GM21360 (cell line): ENCODE data around the gene ABHD13.
"Not testable (repeated sequence)": the region's sequence is repeated elsewhere in the genome, so short reads cannot be mapped to it uniquely, and the experiment has no call there.

Experiments
- ATAC-seq: cut with Tn5 transposase; IDR thresholded peaks from one replicate; pipeline ENCODE4 v1.9.1; 2021; ENCODE audit warnings: mild to moderate bottlenecking, moderate library complexity; ENCODE audit not compliant: unreplicated experiment

Gene ABHD13

GRCh38 chr13:108218044-108218974, at the start of gene ABHD13:
Gene ABHD13, plus strand, starts transcription at chr13:108218392. Its CDS starts 10,827 bp downstream, at chr13:108229219.
- ATAC-seq, result peak; percentile 74

- no peak for ATAC-seq
Measured at GRCh38 chr13:108168929-108169328, 49.3 kb upstream of the ABHD13 start.

GRCh38 chr13:108176685-108177274, 41.4 kb upstream of the ABHD13 start:
- ATAC-seq, result peak; percentile 78

GRCh38 chr13:108178078-108178477, 40.1 kb upstream of the ABHD13 start:
- no peak for ATAC-seq

GRCh38 chr13:108182652-108183051, 35.5 kb upstream of the ABHD13 start:
- no peak for ATAC-seq

GRCh38 chr13:108185223-108185622, 33.0 kb upstream of the ABHD13 start:
- ATAC-seq, result no peak

- ATAC-seq, result no peak
Measured at GRCh38 chr13:108188260-108188659, 29.9 kb upstream of the ABHD13 start.

GRCh38 chr13:108190897-108191296, 27.3 kb upstream of the ABHD13 start:
- no peak for ATAC-seq

- ATAC-seq, result no peak
Measured at GRCh38 chr13:108193806-108194205, 24.4 kb upstream of the ABHD13 start.

- no peak for ATAC-seq
Measured at GRCh38 chr13:108194435-108194936, 23.7 kb upstream of the ABHD13 start.

GRCh38 chr13:108195146-108195545, 23.0 kb upstream of the ABHD13 start:
- ATAC-seq, result no peak

GRCh38 chr13:108195861-108196260, 22.3 kb upstream of the ABHD13 start:
- no peak for ATAC-seq

GRCh38 chr13:108200781-108201398, 17.3 kb upstream of the ABHD13 start:
- no peak for ATAC-seq

GRCh38 chr13:108210551-108210950, 7.6 kb upstream of the ABHD13 start:
- ATAC-seq, result no peak

- ATAC-seq, result peak; percentile 43
Measured at GRCh38 chr13:108212886-108213285, 5.3 kb upstream of the ABHD13 start.

GRCh38 chr13:108213946-108214345, 4.2 kb upstream of the ABHD13 start:
- no peak for ATAC-seq

- ATAC-seq, result no peak
Measured at GRCh38 chr13:108214441-108215271, 3.5 kb upstream of the ABHD13 start.

- peak; percentile 60 for ATAC-seq
Measured at GRCh38 chr13:108215436-108215835, 2.8 kb upstream of the ABHD13 start, which contains the start of gene LIG4. Gene LIG4, minus strand, starts transcription at chr13:108215536. Its CDS starts 4,268 bp downstream, at chr13:108211268.

- ATAC-seq, result not testable (repeated sequence)
Measured at GRCh38 chr13:108217307-108218043, 717 bp upstream of the ABHD13 start.

- ATAC-seq, result no peak
Measured at GRCh38 chr13:108220041-108220440, 1.8 kb downstream of the ABHD13 start.
